Tibial nerve (tissue), 4 donors: ENCODE measurements around the gene SFRP4. TPM values are rescaled to one million over a fixed set of nuclear protein-coding genes. Genes with fewer than 3 reads are reported as not detected.
"Not testable (repeated sequence)": the region's sequence is repeated elsewhere in the genome, so short reads cannot be mapped to it uniquely, and the experiment has no call there.

Experiments used
- DNase-seq, 2 donors: peaks; one replicate each; pipeline ENCODE4 v3.0.0-alpha.2; 2019; ENCODE audit warnings: low spot score in 2 of 2
- H3K27ac ChIP-seq, 4 donors: fragments of 200-600 bp; sonication (generic) in 3 of 4; one replicate each; pipeline ENCODE4 v1.5.1; 2017 to 2019; ENCODE audit warnings: mild to moderate bottlenecking in 1 of 4
- H3K27me3 ChIP-seq, 2 donors: fragments of 200-600 bp; sonication (generic) in 1 of 2; one replicate each; pipeline versions ENCODE4 v1.5.1 to v1.6.0; 2017 to 2019
- H3K36me3 ChIP-seq, 3 donors: fragments of 200-600 bp; sonication (generic); one replicate each; pipeline ENCODE4 v1.5.1; 2018 to 2019
- H3K4me1 ChIP-seq, 4 donors: fragments of 200-600 bp; sonication (generic) in 3 of 4; one replicate each; pipeline ENCODE4 v1.5.1; 2017 to 2019
- H3K4me3 ChIP-seq, 4 donors: fragments of 200-600 bp; sonication (generic) in 3 of 4; one replicate each; pipeline ENCODE4 v1.5.1; 2017 to 2019; ENCODE audit warnings: mild to moderate bottlenecking in 1 of 4, moderate library complexity in 1 of 4
- H3K9me3 ChIP-seq, 4 donors: fragments of 200-600 bp; sonication (generic) in 3 of 4; one replicate each; pipeline ENCODE4 v1.5.1; 2017 to 2019
- CTCF ChIP-seq, 5 experiments: fragments of 200-600 bp in 3 of 5; fragments of 450-650 bp in 2 of 5; sonication (generic) in 3 of 5; IDR thresholded peaks; one replicate each; pipeline ENCODE4 v1.5.1; 2016 to 2019; ENCODE audit warnings: antibody characterized with exemption in 5 of 5, mild to moderate bottlenecking in 3 of 5, moderate library complexity in 2 of 5
- EP300 ChIP-seq, 2 donors: sonication (generic); formaldehyde crosslinking; IDR thresholded peaks; one replicate each; pipeline ENCODE4 v1.6.1; 2017; ENCODE audit warnings: antibody characterized with exemption in 2 of 2, mild to moderate bottlenecking in 1 of 2
- POLR2A ChIP-seq, 2 donors: fragments of 450-650 bp; IDR thresholded peaks; one replicate each; pipeline ENCODE4 v1.6.1; 2017; ENCODE audit warnings: antibody characterized with exemption in 2 of 2, mild to moderate bottlenecking in 2 of 2, moderate library complexity in 2 of 2
- WGBS, 2 donors: methylation state at CpG; one replicate each; pipeline ENCODE4 v1.1.5; 2018; 5-methylcytosine and 5-hydroxymethylcytosine counted together
- total RNA-seq, 4 donors: library from RNA; depleted of rRNA; stranded (reverse); fragments of >200 nt; gene quantifications; one replicate each; pipeline ENCODE4 v1.1.0, GENCODE V29; 2016

Gene SFRP4
- total RNA-seq, 4 donors from 2014 or later: 28.2 to 236 (median 52.6) TPM

DNA sequence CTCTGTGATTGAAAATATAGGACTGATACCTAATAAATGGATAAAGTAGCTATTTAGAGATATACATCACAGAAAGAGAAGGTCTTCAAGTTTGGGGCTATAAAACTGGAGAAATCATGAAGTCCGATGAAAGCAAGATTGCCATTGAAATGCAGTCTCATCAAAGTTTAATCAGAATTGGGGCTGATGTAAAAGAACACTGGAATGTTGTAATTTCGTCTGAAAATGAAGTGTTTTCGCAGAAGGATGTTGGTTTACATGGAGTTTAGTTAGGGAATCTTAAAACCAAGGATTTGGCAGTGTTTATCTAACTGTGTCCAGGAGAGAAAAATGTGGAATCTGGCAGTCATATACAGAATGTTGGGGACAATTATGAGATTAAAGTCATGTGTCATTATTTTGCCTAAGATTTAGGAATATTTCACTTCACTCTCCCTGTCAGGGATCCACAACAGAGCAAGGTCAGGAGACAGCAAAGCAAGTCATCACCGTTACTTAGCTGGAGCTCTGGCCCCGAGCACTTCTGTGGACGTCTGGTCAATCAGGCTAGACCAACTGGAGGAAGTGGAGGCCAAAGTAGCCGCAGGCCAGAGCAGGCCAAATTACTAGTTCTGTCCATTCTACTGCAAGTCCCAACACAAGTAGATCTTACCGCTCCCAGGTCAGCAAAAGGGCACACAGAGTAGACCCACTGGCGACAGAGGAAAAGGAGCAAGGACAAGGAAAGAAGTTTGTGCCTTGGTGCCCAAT is 40.8 kb upstream of the SFRP4 start:
- no peak overlapping the region for H3K4me3 ChIP-seq
- TF ChIP-seq CTCF (IDR thresholded peaks at IDR 0.05): no peak
- no peak for TF ChIP-seq EP300 (IDR thresholded peaks at IDR 0.05)
- no peak for TF ChIP-seq POLR2A (IDR thresholded peaks at IDR 0.05)
- WGBS, 2 donors: 89 to 96% methylated on average over 9 of the region's 9 CpGs
- no peak overlapping the region for H3K27ac ChIP-seq
- peaks cover 0 to 11% (median 0%) of the 10 kb centered on the region in 3 donors for H3K36me3 ChIP-seq
- no peak for DNase-seq
- no peaks in the 10 kb centered on the region for H3K4me1 ChIP-seq
- no peaks in the 10 kb centered on the region for H3K27me3 ChIP-seq
- no peaks in the 10 kb centered on the region for H3K9me3 ChIP-seq

DNA sequence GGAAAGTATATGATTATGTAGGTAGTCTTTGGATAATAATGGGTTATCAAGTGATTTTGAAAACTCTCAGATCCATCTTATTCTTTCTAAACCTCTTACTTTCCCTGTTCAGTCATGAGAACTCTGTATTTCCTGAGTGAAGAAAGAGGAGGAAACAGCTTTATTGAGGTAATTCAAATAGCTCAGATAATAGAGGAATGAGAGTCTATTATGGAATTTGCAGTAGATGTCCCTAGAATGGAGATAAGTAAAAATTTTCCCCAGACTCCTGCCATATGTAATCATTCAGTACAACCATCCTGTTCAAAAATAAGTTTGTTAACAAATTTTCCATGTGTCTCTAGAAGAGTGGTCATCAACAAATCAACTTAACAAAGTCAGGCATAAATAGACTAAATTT is 40.2 kb upstream of the SFRP4 start:
- H3K9me3 ChIP-seq: no peaks in the 10 kb centered on the region
- peaks cover 0 to 17% (median 0%) of the 10 kb centered on the region in 3 donors for H3K36me3 ChIP-seq
- no peaks in the 10 kb centered on the region for H3K4me1 ChIP-seq
- TF ChIP-seq POLR2A (IDR thresholded peaks at IDR 0.05) (no peak), CTCF (IDR thresholded peaks at IDR 0.05) (no peak), EP300 (IDR thresholded peaks at IDR 0.05) (no peak)
- H3K27ac ChIP-seq: no peak overlapping the region
- H3K27me3 ChIP-seq: no peaks in the 10 kb centered on the region
- H3K4me3 ChIP-seq: no peak overlapping the region
- no peak for DNase-seq

DNA sequence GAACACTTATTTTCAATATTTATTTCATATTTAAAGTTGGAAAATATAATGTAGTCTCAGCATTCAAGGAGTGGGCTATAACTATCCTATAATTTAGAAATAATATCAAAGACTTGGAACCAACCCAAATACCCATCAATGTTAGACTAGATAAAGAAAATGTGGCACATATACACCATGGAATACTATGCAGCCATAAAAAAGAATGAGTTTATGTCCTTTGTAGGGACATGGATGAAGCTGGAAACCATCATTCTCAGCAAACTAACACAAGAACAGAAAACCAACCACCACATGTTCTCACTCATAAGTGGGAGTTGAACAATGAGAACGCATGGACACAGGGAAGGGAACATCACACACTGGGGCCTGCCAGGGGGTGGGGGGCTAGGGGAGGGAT is 37.6 kb upstream of the SFRP4 start:
- not testable (repeated sequence) for DNase-seq, H3K27me3 ChIP-seq, H3K4me1 ChIP-seq, H3K27ac ChIP-seq, H3K4me3 ChIP-seq, H3K9me3 ChIP-seq
- peaks cover 0 to 40% (median 0%) of the 10 kb centered on the region in 3 donors for H3K36me3 ChIP-seq
- 92 to 100% methylated on average over 1 of the region's 1 CpG for WGBS, 2 donors

DNA sequence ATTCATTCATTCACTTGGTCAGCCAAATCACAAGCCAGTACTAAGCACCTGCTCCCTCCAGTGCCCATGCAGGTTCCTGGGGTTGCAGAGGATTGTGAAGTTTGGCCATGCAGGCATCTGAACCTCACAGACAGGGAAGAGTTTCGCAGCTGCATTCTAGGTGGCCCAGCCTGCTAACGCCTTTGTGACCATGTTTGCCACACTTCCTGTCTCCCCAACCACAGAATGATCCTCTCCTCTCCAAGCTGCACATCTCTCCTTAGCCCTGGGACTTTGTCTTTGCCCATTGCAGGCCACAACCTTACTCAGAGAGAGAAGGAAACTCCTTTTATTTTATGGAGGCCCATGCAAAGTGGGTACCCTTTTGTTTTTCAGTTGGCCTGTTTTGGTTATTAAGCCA is 35.6 kb upstream of the SFRP4 start:
- Histone ChIP-seq H3K4me3 (no peak overlapping the region), H3K27ac (no peak overlapping the region), H3K4me1 (peaks cover 0 to 7% (median 0%) of the 10 kb centered on the region in 4 donors), H3K9me3 (no peaks in the 10 kb centered on the region), H3K27me3 (no peaks in the 10 kb centered on the region), H3K36me3 (peaks cover 0 to 46% (median 0%) of the 10 kb centered on the region in 3 donors)
- no peak for DNase-seq
- 79 to 86% methylated on average over 2 of the region's 2 CpGs for WGBS, 2 donors
- TF ChIP-seq EP300 (IDR thresholded peaks at IDR 0.05) (no peak), CTCF (IDR thresholded peaks at IDR 0.05) (no peak), POLR2A (IDR thresholded peaks at IDR 0.05) (no peak)

DNA sequence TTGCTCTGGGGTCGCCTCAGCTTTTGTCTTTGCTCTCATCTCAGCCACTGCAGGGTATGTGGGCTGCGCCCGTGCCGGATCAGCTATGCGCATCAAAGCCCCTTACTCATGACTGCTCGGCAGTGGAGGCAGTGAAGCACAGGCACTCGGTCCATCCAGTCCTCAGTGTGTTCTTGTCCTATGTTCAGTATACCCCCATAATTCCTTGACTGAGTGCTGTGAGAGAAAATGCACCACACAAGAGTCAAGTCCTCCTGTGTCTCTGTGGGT is 31.3 kb upstream of the SFRP4 start:
- H3K27me3 ChIP-seq: no peaks in the 10 kb centered on the region
- DNase-seq: no peak
- 89 to 93% methylated on average over 7 of the region's 7 CpGs for WGBS, 2 donors

More for the DNA sequence above, 31.3 kb upstream of the SFRP4 start:
- Histone ChIP-seq H3K4me3 (no peak overlapping the region), H3K36me3 (peaks cover 0 to 40% (median 0%) of the 10 kb centered on the region in 3 donors), H3K27ac (no peak overlapping the region), H3K4me1 (peaks cover 3 to 37% (median 13%) of the 10 kb centered on the region in 4 donors), H3K9me3 (no peaks in the 10 kb centered on the region)
- TF ChIP-seq CTCF (IDR thresholded peaks at IDR 0.05) (no peak), POLR2A (IDR thresholded peaks at IDR 0.05) (no peak), EP300 (IDR thresholded peaks at IDR 0.05) (no peak)
